Panc1 (cell line): ENCODE data around the gene PPP1R18.
A peak's percentile ranks its signal among the peaks of the same experiment; 100 is the strongest.

Experiments used
- POLR2AphosphoS5 ChIP-seq: IDR thresholded peaks from 2 replicates; pipeline ENCODE4 v1.6.1; 2012; ENCODE audit warnings: mild to moderate bottlenecking, low read depth, low read length, moderate library complexity
- SIN3A ChIP-seq: IDR thresholded peaks from 2 replicates; pipeline ENCODE4 v1.6.1; 2012; ENCODE audit warnings: low read depth, mild to moderate bottlenecking, low read length, moderate library complexity, borderline replicate concordance; ENCODE audit not compliant: insufficient read depth
- TCF7L2 ChIP-seq: IDR thresholded peaks from 2 replicates; pipeline ENCODE4 v1.6.1; 2011; ENCODE audit warnings: mild to moderate bottlenecking, low read depth, low read length, inconsistent platforms
- TF ChIP-seq, protein P1 (sequence below): fragments of 450-650 bp; IDR thresholded peaks from 2 replicates; pipeline ENCODE4 v1.5.1; 2017; ENCODE audit warnings: mild to moderate bottlenecking
- TF ChIP-seq, protein P2 (sequence below), 2 experiments: IDR thresholded peaks; 2 replicates each; pipeline ENCODE4 v1.6.1; 2011 to 2012; ENCODE audit warnings: low read depth in 2 of 2, control low read depth in 1 of 2, low read length in 1 of 2, mild to moderate bottlenecking in 1 of 2, moderate library complexity in 1 of 2; ENCODE audit not compliant: insufficient read depth in 1 of 2

DNA sequence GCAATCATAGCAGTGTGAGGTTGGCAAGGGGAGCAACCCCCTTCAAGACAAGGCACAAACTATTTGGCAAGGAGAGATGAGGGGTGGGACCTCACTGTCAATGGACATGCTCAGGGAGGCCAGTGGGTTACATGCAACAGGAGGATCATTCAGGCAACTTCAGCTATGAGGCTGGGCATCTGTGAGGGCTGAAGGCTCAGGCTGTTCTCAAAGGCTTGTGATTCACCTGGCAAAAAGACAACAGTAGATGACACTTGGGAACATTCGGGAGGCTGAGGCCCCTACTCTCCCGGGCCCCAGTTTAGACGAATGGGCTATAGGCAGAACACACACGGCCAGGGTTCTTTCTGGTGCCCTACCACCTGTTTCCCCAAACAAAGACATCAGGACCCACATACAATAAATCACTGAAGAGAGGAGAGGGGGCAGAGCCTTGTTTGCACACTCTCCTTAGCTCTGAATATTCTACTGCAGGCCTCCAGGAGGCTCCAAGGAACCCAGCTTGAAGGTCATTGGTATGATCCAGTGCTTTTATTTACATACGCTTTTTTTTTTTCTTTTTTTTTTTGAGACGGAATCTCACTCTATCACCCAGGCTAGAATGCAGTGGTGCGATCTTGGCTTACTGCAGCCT, 41.6 kb upstream of the PPP1R18 start:
- TF ChIP-seq, protein P1, sequence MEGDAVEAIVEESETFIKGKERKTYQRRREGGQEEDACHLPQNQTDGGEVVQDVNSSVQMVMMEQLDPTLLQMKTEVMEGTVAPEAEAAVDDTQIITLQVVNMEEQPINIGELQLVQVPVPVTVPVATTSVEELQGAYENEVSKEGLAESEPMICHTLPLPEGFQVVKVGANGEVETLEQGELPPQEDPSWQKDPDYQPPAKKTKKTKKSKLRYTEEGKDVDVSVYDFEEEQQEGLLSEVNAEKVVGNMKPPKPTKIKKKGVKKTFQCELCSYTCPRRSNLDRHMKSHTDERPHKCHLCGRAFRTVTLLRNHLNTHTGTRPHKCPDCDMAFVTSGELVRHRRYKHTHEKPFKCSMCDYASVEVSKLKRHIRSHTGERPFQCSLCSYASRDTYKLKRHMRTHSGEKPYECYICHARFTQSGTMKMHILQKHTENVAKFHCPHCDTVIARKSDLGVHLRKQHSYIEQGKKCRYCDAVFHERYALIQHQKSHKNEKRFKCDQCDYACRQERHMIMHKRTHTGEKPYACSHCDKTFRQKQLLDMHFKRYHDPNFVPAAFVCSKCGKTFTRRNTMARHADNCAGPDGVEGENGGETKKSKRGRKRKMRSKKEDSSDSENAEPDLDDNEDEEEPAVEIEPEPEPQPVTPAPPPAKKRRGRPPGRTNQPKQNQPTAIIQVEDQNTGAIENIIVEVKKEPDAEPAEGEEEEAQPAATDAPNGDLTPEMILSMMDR, result peak; percentile 51
- no peak for TF ChIP-seq POLR2AphosphoS5
- TF ChIP-seq, protein P2, sequence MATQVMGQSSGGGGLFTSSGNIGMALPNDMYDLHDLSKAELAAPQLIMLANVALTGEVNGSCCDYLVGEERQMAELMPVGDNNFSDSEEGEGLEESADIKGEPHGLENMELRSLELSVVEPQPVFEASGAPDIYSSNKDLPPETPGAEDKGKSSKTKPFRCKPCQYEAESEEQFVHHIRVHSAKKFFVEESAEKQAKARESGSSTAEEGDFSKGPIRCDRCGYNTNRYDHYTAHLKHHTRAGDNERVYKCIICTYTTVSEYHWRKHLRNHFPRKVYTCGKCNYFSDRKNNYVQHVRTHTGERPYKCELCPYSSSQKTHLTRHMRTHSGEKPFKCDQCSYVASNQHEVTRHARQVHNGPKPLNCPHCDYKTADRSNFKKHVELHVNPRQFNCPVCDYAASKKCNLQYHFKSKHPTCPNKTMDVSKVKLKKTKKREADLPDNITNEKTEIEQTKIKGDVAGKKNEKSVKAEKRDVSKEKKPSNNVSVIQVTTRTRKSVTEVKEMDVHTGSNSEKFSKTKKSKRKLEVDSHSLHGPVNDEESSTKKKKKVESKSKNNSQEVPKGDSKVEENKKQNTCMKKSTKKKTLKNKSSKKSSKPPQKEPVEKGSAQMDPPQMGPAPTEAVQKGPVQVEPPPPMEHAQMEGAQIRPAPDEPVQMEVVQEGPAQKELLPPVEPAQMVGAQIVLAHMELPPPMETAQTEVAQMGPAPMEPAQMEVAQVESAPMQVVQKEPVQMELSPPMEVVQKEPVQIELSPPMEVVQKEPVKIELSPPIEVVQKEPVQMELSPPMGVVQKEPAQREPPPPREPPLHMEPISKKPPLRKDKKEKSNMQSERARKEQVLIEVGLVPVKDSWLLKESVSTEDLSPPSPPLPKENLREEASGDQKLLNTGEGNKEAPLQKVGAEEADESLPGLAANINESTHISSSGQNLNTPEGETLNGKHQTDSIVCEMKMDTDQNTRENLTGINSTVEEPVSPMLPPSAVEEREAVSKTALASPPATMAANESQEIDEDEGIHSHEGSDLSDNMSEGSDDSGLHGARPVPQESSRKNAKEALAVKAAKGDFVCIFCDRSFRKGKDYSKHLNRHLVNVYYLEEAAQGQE (IDR thresholded peaks at IDR 0.05; ENCODE audit: insufficient read depth in 1 of 2, low read depth in 2 of 2, low read length in 1 of 2), result no peak
- TF ChIP-seq SIN3A, result no peak
- no peak for TF ChIP-seq TCF7L2
